Measurements from ENCODE around the gene OCRL. TPM values are rescaled to one million over a fixed set of nuclear protein-coding genes. Genes with fewer than 3 reads are reported as not detected.

Gene OCRL
- total RNA-seq, 1 experiment from 2014 or later: 53.7 TPM

GRCh38 chrX:129510331-129510730, 29.7 kb upstream of the OCRL start:
- H3K9me3 ChIP-seq (ENCODE audit: control insufficient read depth, insufficient read depth, low read depth, low read length): no peaks in the 10 kb centered on the region
- POLR2A ChIA-PET: no interaction called here
- no peak for ATAC-seq

GRCh38 chrX:129511689-129512088, 28.4 kb upstream of the OCRL start:
- H3K27me3 ChIP-seq (ENCODE audit: control insufficient read depth, insufficient read depth, low read length): no peaks in the 10 kb centered on the region
- H3K9me3 ChIP-seq (ENCODE audit: control insufficient read depth, insufficient read depth, low read depth, low read length): no peaks in the 10 kb centered on the region
- ATAC-seq: no peak
- no TSS peak for BruUV-seq (replicated peaks)
- H3K36me3 ChIP-seq (ENCODE audit: control insufficient read depth, insufficient read depth, low read length): peaks cover 27% of the 10 kb centered on the region
- DNase-seq (ENCODE audit: low read depth, low spot score): no peak
- CTCF ChIA-PET: no interaction called here
- no peaks in the 10 kb centered on the region for H3K4me1 ChIP-seq (ENCODE audit: control insufficient read depth, insufficient read depth, low read length)
- no peak overlapping the region for H3K4me3 ChIP-seq (ENCODE audit: low read depth in 2 of 2, low read length in 2 of 2)
- in situ Hi-C loops (cut with HindIII; ENCODE audit: low pct_unique_long_range_greater_than_20kb, low sequenced_read_pairs): no loop called here
- no peak overlapping the region for H3K27ac ChIP-seq (ENCODE audit: low read length)
- intact Hi-C loops (cut with micrococcal nuclease; ENCODE audit: unreplicated experiment): loop anchor here (1.0 kb wide), 1 partner anchor 19 kb away; no protein-coding TSS in a partner anchor
- POLR2A ChIA-PET: no interaction called here
- no peak for TF ChIP-seq TCF7L2 (IDR thresholded peaks at IDR 0.05; ENCODE audit: low read depth, low read length)
- no peak for TF ChIP-seq SIN3A (IDR thresholded peaks at IDR 0.05; ENCODE audit: borderline replicate concordance, insufficient read depth, low read depth, low read length)
- TF ChIP-seq REST (IDR thresholded peaks at IDR 0.05; ENCODE audit: insufficient read depth in 1 of 2, low read depth in 2 of 2, low read length in 1 of 2): no peak
- no peak for TF ChIP-seq POLR2AphosphoS5 (IDR thresholded peaks at IDR 0.05; ENCODE audit: low read depth, low read length)
- no peak for TF ChIP-seq CTCF (IDR thresholded peaks at IDR 0.05)

More at GRCh38 chrX:129510331-129510730, 29.7 kb upstream of the OCRL start:
- H3K27me3 ChIP-seq (ENCODE audit: control insufficient read depth, insufficient read depth, low read length): no peaks in the 10 kb centered on the region
- TF ChIP-seq POLR2AphosphoS5 (IDR thresholded peaks at IDR 0.05; ENCODE audit: low read depth, low read length): no peak
- no peak for TF ChIP-seq TCF7L2 (IDR thresholded peaks at IDR 0.05; ENCODE audit: low read depth, low read length)
- no peak for TF ChIP-seq SIN3A (IDR thresholded peaks at IDR 0.05; ENCODE audit: borderline replicate concordance, insufficient read depth, low read depth, low read length)
- no peak for TF ChIP-seq REST (IDR thresholded peaks at IDR 0.05; ENCODE audit: insufficient read depth in 1 of 2, low read depth in 2 of 2, low read length in 1 of 2)
- TF ChIP-seq CTCF (IDR thresholded peaks at IDR 0.05): no peak
- H3K27ac ChIP-seq (ENCODE audit: low read length): no peak overlapping the region
- H3K4me3 ChIP-seq (ENCODE audit: low read depth in 2 of 2, low read length in 2 of 2): no peak overlapping the region
- H3K4me1 ChIP-seq (ENCODE audit: control insufficient read depth, insufficient read depth, low read length): no peaks in the 10 kb centered on the region
- no TSS peak for BruUV-seq (replicated peaks)
- intact Hi-C loops (cut with micrococcal nuclease; ENCODE audit: unreplicated experiment): no loop called here
- in situ Hi-C loops (cut with HindIII; ENCODE audit: low pct_unique_long_range_greater_than_20kb, low sequenced_read_pairs): no loop called here
- CTCF ChIA-PET: no interaction called here
- peaks cover 28% of the 10 kb centered on the region for H3K36me3 ChIP-seq (ENCODE audit: control insufficient read depth, insufficient read depth, low read length)
- no peak for DNase-seq (ENCODE audit: low read depth, low spot score)

Measured in Panc1 (cell line).